Prostate gland (tissue), 2 donors: ENCODE measurements around the gene STARD9.

Source experiments
- CTCF ChIP-seq, 4 experiments: fragments of 200-600 bp in 2 of 4; fragments of 450-650 bp in 2 of 4; sonication (generic) in 2 of 4; IDR thresholded peaks; 1 replicate in 3 of 4; 2 replicates in 1 of 4; pipeline ENCODE4 v1.5.1; 2016 to 2019; ENCODE audit warnings: antibody characterized with exemption in 4 of 4, mild to moderate bottlenecking in 2 of 4, moderate library complexity in 2 of 4
- POLR2A ChIP-seq: fragments of 450-650 bp; IDR thresholded peaks from one replicate; pipeline ENCODE4 v1.6.1; 2016; ENCODE audit warnings: antibody characterized with exemption, mild to moderate bottlenecking
- POLR2AphosphoS5 ChIP-seq: sonication (generic); formaldehyde crosslinking; IDR thresholded peaks from one replicate; pipeline ENCODE4 v1.6.1; 2017; ENCODE audit warnings: antibody characterized with exemption

GRCh38 chr15:42750306-42750705 lies 174.9 kb downstream of the STARD9 start:
- TF ChIP-seq CTCF (IDR thresholded peaks at IDR 0.05) (no peak), POLR2A (no peak), POLR2AphosphoS5 (no peak)
